Keratinocyte (primary cell): ENCODE results near the gene CRYL1. TPM values are rescaled to one million over a fixed set of nuclear protein-coding genes. Genes with fewer than 3 reads are reported as not detected.

Experiments
- DNase-seq: peaks from one replicate; pipeline ENCODE4 v3.0.0-alpha.2; 2011; ENCODE audit warnings: low read depth, missing footprints, low spot score
- FAIRE-seq: peaks from 2 replicates; lab custom pipeline; 2011; peaks lifted over from hg19 to GRCh38; lab: Jason Lieb, UNC
- H2AFZ ChIP-seq: 2 replicates; pipeline ENCODE4 v1.6.0; 2012; ENCODE audit warnings: low read length, control low read depth, inconsistent platforms; ENCODE audit not compliant: control insufficient read depth
- H3K27ac ChIP-seq: 2 replicates; pipeline ENCODE4 v1.5.1; 2011; ENCODE audit warnings: low read length; ENCODE audit not compliant: control insufficient read depth, insufficient read depth
- H3K27me3 ChIP-seq: 3 replicates; pipeline ENCODE4 v1.6.0; 2011; ENCODE audit warnings: low read length; ENCODE audit not compliant: control insufficient read depth, insufficient read depth; ENCODE audit errors: extremely low read depth
- H3K36me3 ChIP-seq, 2 experiments: 2 replicates in 1 of 2; 3 replicates in 1 of 2; pipeline ENCODE4 v1.5.1; 2011; ENCODE audit warnings: low read length in 2 of 2, mild to moderate bottlenecking in 1 of 2; ENCODE audit not compliant: control insufficient read depth in 2 of 2, insufficient read depth in 2 of 2; ENCODE audit errors: extremely low read depth in 1 of 2
- H3K4me1 ChIP-seq: 3 replicates; pipeline ENCODE4 v1.5.1; 2011; ENCODE audit warnings: low read length; ENCODE audit not compliant: control insufficient read depth, insufficient read depth; ENCODE audit errors: extremely low read depth
- H3K4me2 ChIP-seq: 3 replicates; pipeline ENCODE4 v1.6.0; 2011; ENCODE audit warnings: low read depth, low read length; ENCODE audit not compliant: control insufficient read depth, insufficient read depth; ENCODE audit errors: extremely low read depth
- H3K4me3 ChIP-seq, 3 experiments: fragments of 200-600 bp in 1 of 3; sonication (generic) in 1 of 3; 2 replicates in 2 of 3; 3 replicates in 1 of 3; pipeline ENCODE4 v1.5.1; 2011 to 2016; ENCODE audit warnings: low read length in 3 of 3, mild to moderate bottlenecking in 3 of 3, control low read depth in 2 of 3, inconsistent platforms in 1 of 3, low read depth in 1 of 3, mixed read lengths in 1 of 3, mixed run types in 1 of 3, moderate library complexity in 1 of 3; ENCODE audit not compliant: control insufficient read depth in 2 of 3, insufficient read depth in 2 of 3; ENCODE audit errors: extremely low read depth in 1 of 3
- H3K79me2 ChIP-seq: 2 replicates; pipeline ENCODE4 v1.6.0; 2012; ENCODE audit warnings: low read length; ENCODE audit not compliant: control insufficient read depth, insufficient read depth
- H3K9ac ChIP-seq: 3 replicates; pipeline ENCODE4 v1.6.0; 2011; ENCODE audit warnings: low read length; ENCODE audit not compliant: control insufficient read depth, insufficient read depth; ENCODE audit errors: extremely low read depth
- H3K9me1 ChIP-seq: 3 replicates; pipeline ENCODE4 v1.6.0; 2011; ENCODE audit warnings: low read length; ENCODE audit not compliant: control insufficient read depth, insufficient read depth; ENCODE audit errors: extremely low read depth
- H3K9me3 ChIP-seq: 2 replicates; pipeline ENCODE4 v1.5.1; 2012; ENCODE audit warnings: low read depth, low read length; ENCODE audit not compliant: control insufficient read depth
- H4K20me1 ChIP-seq: 3 replicates; pipeline ENCODE4 v1.6.0; 2011; ENCODE audit warnings: low read length; ENCODE audit not compliant: control insufficient read depth, insufficient read depth; ENCODE audit errors: extremely low read depth
- EZH2 ChIP-seq: IDR thresholded peaks from one replicate; pipeline ENCODE4 v1.6.1; 2012; ENCODE audit warnings: inconsistent platforms, mild to moderate bottlenecking, low read length, moderate library complexity
- dilution Hi-C: fragments of 300-500 bp; cut with MboI; formaldehyde crosslinking; loops from one replicate; pipeline ENCODE4 v1.7.0; 2020; ENCODE audit warnings: low sequenced_read_pairs; ENCODE audit not compliant: extremely low pct_ligation_motif_present
- polyA plus RNA-seq, 5 experiments: library from polyadenylated mRNA; depleted of rRNA in 3 of 5; stranded (reverse) in 3 of 5; stranded (forward) in 1 of 5; unstranded in 1 of 5; fragments of >200 nt; gene quantifications; 1 replicate in 1 of 5; 2 replicates in 3 of 5; 3 replicates in 1 of 5; pipeline versions ENCODE4 v1.2.1 to v1.2.3, GENCODE V29; 2011 to 2012; ENCODE audit warnings: missing spikeins in 2 of 5, low read depth in 1 of 5, low replicate concordance in 1 of 5
- TF ChIP-seq, protein P1 (sequence below), 3 experiments: IDR thresholded peaks in 1 of 3; conservative IDR thresholded peaks in 1 of 3; optimal IDR thresholded peaks in 1 of 3; 2 replicates in 2 of 3; 3 replicates in 1 of 3; pipeline versions ENCODE3 to v1.5.1; 2011; ENCODE audit warnings: low read length in 3 of 3, mild to moderate bottlenecking in 3 of 3, moderate library complexity in 2 of 3, control low read depth in 1 of 3, inconsistent platforms in 1 of 3; ENCODE audit not compliant: insufficient read depth in 2 of 3; ENCODE audit errors: extremely low read depth in 1 of 3

The CRYL1 gene
- polyA plus RNA-seq, 1 donor (not counting 4 experiments of a cell fraction or from before 2014, with no cell fraction given), result 27.2 TPM

- H3K27me3 ChIP-seq, result no peaks in the 10 kb centered on the region
- no peaks in the 10 kb centered on the region for H3K4me1 ChIP-seq
- DNase-seq, result no peak
- no peak overlapping the region for H3K27ac ChIP-seq
- no peaks in the 10 kb centered on the region for H3K9me1 ChIP-seq
- H3K36me3 ChIP-seq, result no peaks in the 10 kb centered on the region
- no peaks in the 10 kb centered on the region for H3K79me2 ChIP-seq
- H3K9ac ChIP-seq, result no peak overlapping the region
- TF ChIP-seq, protein P1, sequence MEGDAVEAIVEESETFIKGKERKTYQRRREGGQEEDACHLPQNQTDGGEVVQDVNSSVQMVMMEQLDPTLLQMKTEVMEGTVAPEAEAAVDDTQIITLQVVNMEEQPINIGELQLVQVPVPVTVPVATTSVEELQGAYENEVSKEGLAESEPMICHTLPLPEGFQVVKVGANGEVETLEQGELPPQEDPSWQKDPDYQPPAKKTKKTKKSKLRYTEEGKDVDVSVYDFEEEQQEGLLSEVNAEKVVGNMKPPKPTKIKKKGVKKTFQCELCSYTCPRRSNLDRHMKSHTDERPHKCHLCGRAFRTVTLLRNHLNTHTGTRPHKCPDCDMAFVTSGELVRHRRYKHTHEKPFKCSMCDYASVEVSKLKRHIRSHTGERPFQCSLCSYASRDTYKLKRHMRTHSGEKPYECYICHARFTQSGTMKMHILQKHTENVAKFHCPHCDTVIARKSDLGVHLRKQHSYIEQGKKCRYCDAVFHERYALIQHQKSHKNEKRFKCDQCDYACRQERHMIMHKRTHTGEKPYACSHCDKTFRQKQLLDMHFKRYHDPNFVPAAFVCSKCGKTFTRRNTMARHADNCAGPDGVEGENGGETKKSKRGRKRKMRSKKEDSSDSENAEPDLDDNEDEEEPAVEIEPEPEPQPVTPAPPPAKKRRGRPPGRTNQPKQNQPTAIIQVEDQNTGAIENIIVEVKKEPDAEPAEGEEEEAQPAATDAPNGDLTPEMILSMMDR (optimal IDR thresholded peaks at IDR 0.05 in 1 of 3, IDR thresholded peaks at IDR 0.05 in 1 of 3, conservative IDR thresholded peaks at IDR 0.05 in 1 of 3; ENCODE audit: extremely low read depth in 1 of 3, insufficient read depth in 2 of 3, low read length in 3 of 3), result no peak
- no peak for TF ChIP-seq EZH2
- no peaks in the 10 kb centered on the region for H4K20me1 ChIP-seq
- H3K4me2 ChIP-seq, result no peak overlapping the region
- H3K9me3 ChIP-seq, result no peaks in the 10 kb centered on the region
- no peak for FAIRE-seq
- H2AFZ ChIP-seq, result no peak overlapping the region
- dilution Hi-C loops, result loop anchor here (25.0 kb wide), 1 partner anchor 289 kb away; the partner anchor contains the start of gene GJB2
- H3K4me3 ChIP-seq, result no peak overlapping the region
Observed at GRCh38 chr13:20475927-20476691, 49.5 kb downstream of the CRYL1 start.

DNA sequence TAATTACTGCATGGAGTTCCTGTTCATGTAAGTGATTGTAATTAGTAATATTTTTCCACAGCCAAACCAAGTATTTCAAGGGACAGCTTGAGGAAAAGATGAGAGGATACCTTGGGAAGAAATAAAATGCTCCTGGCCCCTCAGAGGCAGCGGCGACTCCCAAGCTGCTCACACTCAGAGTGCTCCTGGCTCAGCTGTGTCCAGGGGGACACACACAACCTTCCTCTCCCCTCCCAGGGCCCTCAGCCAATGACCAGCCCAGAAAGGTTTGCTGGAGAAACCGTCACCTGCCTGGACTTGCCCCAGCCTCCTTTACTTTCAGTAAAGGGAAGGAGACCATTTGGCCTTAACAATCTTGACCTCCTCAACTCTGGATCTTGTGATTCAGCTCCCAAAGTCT lies 51.1 kb downstream of the CRYL1 start:
- TF ChIP-seq, protein P1 (optimal IDR thresholded peaks at IDR 0.05 in 1 of 3, IDR thresholded peaks at IDR 0.05 in 1 of 3, conservative IDR thresholded peaks at IDR 0.05 in 1 of 3; ENCODE audit: extremely low read depth in 1 of 3, insufficient read depth in 2 of 3, low read length in 3 of 3), result no peak
- TF ChIP-seq EZH2, result no peak
- Histone ChIP-seq H3K27ac (no peak overlapping the region), H2AFZ (no peak overlapping the region), H3K9ac (no peak overlapping the region), H3K4me2 (no peak overlapping the region), H3K4me3 (no peak overlapping the region), H3K27me3 (no peaks in the 10 kb centered on the region), H3K4me1 (no peaks in the 10 kb centered on the region), H3K79me2 (no peaks in the 10 kb centered on the region), H3K36me3 (no peaks in the 10 kb centered on the region), H4K20me1 (no peaks in the 10 kb centered on the region), H3K9me1 (no peaks in the 10 kb centered on the region), H3K9me3 (no peaks in the 10 kb centered on the region)
- dilution Hi-C loops, result no loop called here
- no peak for FAIRE-seq
- DNase-seq, result no peak
